Type B pancreatic cell (in vitro differentiated cells): Measurements from ENCODE around the gene SMIM23. TPM values are rescaled to one million over a fixed set of nuclear protein-coding genes. Genes with fewer than 3 reads are reported as not detected.

Experiments used
- DNase-seq: peaks from one replicate; pipeline ENCODE4 v3.0.0; 2021; ENCODE audit warnings: mixed read lengths; ENCODE audit not compliant: unreplicated experiment; ENCODE audit errors: extremely low spot score
- H3K27ac Mint-ChIP-seq: 2 replicates; pipeline ENCODE4 v1.8.0; 2021; ENCODE audit warnings: mild to moderate bottlenecking, mixed read lengths
- H3K27me3 Mint-ChIP-seq: 2 replicates; pipeline ENCODE4 v1.8.0; 2021; ENCODE audit warnings: mixed read lengths
- H3K36me3 Mint-ChIP-seq: 2 replicates; pipeline ENCODE4 v1.8.0; 2021; ENCODE audit warnings: mixed read lengths
- H3K4me1 Mint-ChIP-seq: one replicate; pipeline ENCODE4 v1.8.0; 2021; ENCODE audit warnings: mixed read lengths; ENCODE audit not compliant: unreplicated experiment
- H3K4me3 Mint-ChIP-seq: 2 replicates; pipeline ENCODE4 v1.8.0; 2021; ENCODE audit warnings: mild to moderate bottlenecking, mixed read lengths
- H3K9me3 Mint-ChIP-seq: 2 replicates; pipeline ENCODE4 v1.8.0; 2021; ENCODE audit warnings: mixed read lengths
- CTCF ChIP-seq: fragments of 200-600 bp; sonication (generic); conservative IDR thresholded peaks from 2 replicates; pipeline ENCODE4 v1.5.0; 2021; ENCODE audit warnings: antibody characterized with exemption, mild to moderate bottlenecking
- total RNA-seq: library from RNA; stranded (reverse); gene quantifications from 2 replicates; pipeline ENCODE4 v1.2.1, GENCODE V29; 2021; ENCODE audit warnings: low replicate concordance

SMIM23 gene
- total RNA-seq, 1 donor from 2014 or later, result not detected

GRCh38 chr5:171783051-171783450, 2.6 kb upstream of the SMIM23 start:
- Mint-ChIP-seq H3K4me3 (no peak overlapping the region), H3K27me3 (peaks cover 2% of the 10 kb centered on the region), H3K36me3 (no peaks in the 10 kb centered on the region), H3K9me3 (no peaks in the 10 kb centered on the region), H3K27ac (no peak overlapping the region), H3K4me1 (no peaks in the 10 kb centered on the region)
- TF ChIP-seq CTCF, result no peak
- DNase-seq, result no peak

DNA sequence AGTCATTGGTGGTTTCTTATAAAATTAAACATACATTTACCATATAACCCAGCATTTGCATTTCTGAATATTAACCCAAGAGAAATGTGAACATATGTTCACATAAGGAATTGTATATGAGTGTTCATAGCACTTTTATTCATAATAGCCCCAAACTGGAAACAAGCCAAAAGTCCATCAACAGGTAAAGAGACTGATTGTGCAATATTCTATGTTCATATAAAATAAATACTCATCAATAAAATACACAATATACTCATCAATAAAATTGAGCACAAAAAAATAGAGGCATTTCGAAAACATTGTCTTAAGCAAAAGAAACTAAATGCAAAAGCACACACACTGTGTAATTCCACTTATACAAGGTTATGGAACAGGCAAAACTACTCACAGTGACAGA, 3.7 kb downstream of the SMIM23 start:
- DNase-seq, result no peak
- Mint-ChIP-seq H3K27ac (no peak overlapping the region), H3K4me1 (no peaks in the 10 kb centered on the region), H3K4me3 (no peak overlapping the region), H3K27me3 (peaks cover 4% of the 10 kb centered on the region), H3K9me3 (no peaks in the 10 kb centered on the region), H3K36me3 (no peaks in the 10 kb centered on the region)
- no peak for TF ChIP-seq CTCF

- Mint-ChIP-seq H3K9me3 (no peaks in the 10 kb centered on the region), H3K4me3 (no peak overlapping the region), H3K4me1 (no peaks in the 10 kb centered on the region), H3K27me3 (peaks cover 8% of the 10 kb centered on the region), H3K36me3 (no peaks in the 10 kb centered on the region), H3K27ac (no peak overlapping the region)
- no peak for DNase-seq
- TF ChIP-seq CTCF, result no peak
These were observed 4.8 kb downstream of the SMIM23 start for GRCh38 chr5:171790408-171790807.

GRCh38 chr5:171794470-171794960, 8.9 kb downstream of the SMIM23 start:
- H3K4me3 Mint-ChIP-seq, result no peak overlapping the region
- no peaks in the 10 kb centered on the region for H3K9me3 Mint-ChIP-seq
- no peaks in the 10 kb centered on the region for H3K36me3 Mint-ChIP-seq
- H3K27ac Mint-ChIP-seq, result no peak overlapping the region
- H3K4me1 Mint-ChIP-seq, result no peaks in the 10 kb centered on the region
- DNase-seq, result no peak
- peaks cover 9% of the 10 kb centered on the region for H3K27me3 Mint-ChIP-seq
- TF ChIP-seq CTCF, result no peak

- no peaks in the 10 kb centered on the region for H3K4me1 Mint-ChIP-seq
- DNase-seq, result no peak
- no peak overlapping the region for H3K4me3 Mint-ChIP-seq
- peaks cover 7% of the 10 kb centered on the region for H3K27me3 Mint-ChIP-seq
- no peak overlapping the region for H3K27ac Mint-ChIP-seq
- no peaks in the 10 kb centered on the region for H3K9me3 Mint-ChIP-seq
- no peaks in the 10 kb centered on the region for H3K36me3 Mint-ChIP-seq
- no peak for TF ChIP-seq CTCF
These were observed 9.8 kb downstream of the SMIM23 start for GRCh38 chr5:171795381-171795780.

DNA sequence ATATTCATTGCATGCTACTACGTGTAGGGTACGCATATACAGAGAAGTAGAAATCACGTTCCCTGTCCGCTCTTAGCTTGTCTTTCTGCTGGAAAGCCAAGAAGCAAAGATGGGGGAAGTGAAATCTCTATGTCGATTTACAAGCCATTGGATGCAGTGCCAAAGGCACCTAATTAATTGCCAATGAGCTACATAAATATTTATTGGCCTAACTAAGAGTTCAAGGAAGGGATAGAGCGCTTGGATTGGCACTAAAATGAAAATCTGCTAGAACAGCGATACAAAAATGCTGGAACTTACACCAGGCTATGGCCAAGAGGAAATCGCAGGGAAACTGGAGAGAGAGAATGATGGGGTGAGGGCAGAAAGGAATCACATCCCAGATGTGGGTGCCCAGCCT, 10.8 kb downstream of the SMIM23 start:
- Mint-ChIP-seq H3K36me3 (no peaks in the 10 kb centered on the region), H3K9me3 (no peaks in the 10 kb centered on the region), H3K4me1 (no peaks in the 10 kb centered on the region), H3K27me3 (peaks cover 7% of the 10 kb centered on the region), H3K4me3 (no peak overlapping the region), H3K27ac (no peak overlapping the region)
- no peak for TF ChIP-seq CTCF
- no peak for DNase-seq
